Measurements from ENCODE around the gene OR2A7.
"Not testable (repeated sequence)": the region's sequence is repeated elsewhere in the genome, so short reads cannot be mapped to it uniquely, and the experiment has no call there.

The OR2A7 gene, protein sequence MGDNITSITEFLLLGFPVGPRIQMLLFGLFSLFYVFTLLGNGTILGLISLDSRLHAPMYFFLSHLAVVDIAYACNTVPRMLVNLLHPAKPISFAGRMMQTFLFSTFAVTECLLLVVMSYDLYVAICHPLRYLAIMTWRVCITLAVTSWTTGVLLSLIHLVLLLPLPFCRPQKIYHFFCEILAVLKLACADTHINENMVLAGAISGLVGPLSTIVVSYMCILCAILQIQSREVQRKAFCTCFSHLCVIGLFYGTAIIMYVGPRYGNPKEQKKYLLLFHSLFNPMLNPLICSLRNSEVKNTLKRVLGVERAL

GRCh38 chr7:144264692-144265091 lies at the start of gene OR2A7:
Gene OR2A7, minus strand, starts transcription at chr7:144264792. Its CDS starts 5,164 bp downstream, at chr7:144259628.
- DNase-seq (ENCODE audit: low spot score): not testable (repeated sequence)

DNA sequence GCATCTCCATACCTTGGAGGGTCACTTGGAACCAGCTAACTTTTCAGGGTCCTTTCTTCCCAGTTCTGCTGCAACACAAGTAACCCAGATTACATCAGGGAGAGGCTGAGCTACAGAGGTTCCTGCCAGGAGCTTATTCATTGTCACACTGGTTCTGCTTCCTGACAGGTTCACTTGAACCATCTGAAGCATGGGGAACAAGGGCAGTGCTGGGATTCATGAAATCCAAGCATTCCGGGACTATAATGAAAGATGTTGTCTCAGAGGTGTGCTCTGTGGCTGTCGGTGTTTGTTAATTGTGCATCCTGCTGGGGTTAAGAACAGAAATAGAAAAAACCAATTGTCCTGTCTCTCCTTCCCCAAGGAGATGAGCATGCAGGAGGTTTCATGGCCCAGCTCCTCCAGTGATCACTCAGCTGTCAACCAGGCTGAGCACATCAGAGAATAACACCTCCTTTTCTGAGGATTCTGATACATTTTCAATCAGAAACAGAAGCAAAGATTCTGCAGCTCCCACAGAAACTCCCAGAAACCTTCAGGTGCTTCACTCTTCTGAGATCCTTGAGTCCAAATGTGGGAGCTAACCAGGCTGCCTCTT lies 47.4 kb upstream of the OR2A7 start, which contains the start of gene OR2A1:
TSS of gene OR2A1 (plus strand) at position 548 of the 598 bp plus-strand sequence. CDS start 5,706 bp downstream, outside the sequence.
- not testable (repeated sequence) for DNase-seq (ENCODE audit: low spot score)

- not testable (repeated sequence) for DNase-seq (ENCODE audit: low spot score)
Observed at GRCh38 chr7:144311218-144311617, 46.6 kb upstream of the OR2A7 start.

GRCh38 chr7:144309702-144310101 lies 45.1 kb upstream of the OR2A7 start:
- DNase-seq (ENCODE audit: low spot score): not testable (repeated sequence)

DNA sequence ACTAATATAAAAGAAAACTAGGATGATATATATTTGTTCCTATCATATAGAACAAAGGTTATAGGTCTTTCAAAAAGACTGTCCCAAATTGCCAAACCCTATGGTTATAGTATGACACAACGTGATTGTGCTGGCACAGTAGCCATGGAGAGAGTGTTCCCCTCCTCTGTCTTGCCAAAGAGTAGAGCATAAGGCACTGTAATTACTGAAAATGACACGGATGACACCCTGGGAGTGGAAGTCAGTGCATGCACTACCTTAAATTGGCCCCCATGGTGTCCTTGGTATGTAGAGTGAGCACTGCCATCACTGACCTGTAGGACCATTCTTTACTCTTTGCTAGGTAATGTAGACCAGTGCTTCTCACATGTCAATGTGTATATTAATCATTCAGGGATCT lies 40.6 kb upstream of the OR2A7 start:
- not testable (repeated sequence) for DNase-seq (ENCODE audit: low spot score)

DNA sequence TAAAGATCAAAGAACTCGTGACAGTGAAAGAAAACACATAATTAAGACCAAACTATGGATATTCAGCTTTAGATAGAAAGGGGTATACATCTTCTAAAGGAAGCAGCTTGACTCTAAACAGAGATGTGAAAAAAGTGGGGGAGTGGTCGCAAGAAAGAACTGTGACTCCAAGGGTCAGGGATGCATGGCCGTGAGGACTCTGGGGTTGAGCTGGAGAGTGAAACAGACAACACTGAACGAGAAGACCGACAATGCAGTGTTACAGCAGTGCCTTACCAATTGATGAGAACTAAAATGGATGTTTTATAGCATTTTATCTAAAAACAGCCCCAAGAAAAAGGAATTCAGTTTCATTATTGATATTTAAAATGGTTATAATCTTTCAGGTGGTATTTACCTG lies 39.0 kb upstream of the OR2A7 start:
- DNase-seq (ENCODE audit: low spot score): not testable (repeated sequence)

GRCh38 chr7:144302578-144303303 lies 38.1 kb upstream of the OR2A7 start:
- not testable (repeated sequence) for DNase-seq (ENCODE audit: low spot score)

- not testable (repeated sequence) for DNase-seq (ENCODE audit: low spot score)
Observed at GRCh38 chr7:144293794-144294499, 29.4 kb upstream of the OR2A7 start.

DNA sequence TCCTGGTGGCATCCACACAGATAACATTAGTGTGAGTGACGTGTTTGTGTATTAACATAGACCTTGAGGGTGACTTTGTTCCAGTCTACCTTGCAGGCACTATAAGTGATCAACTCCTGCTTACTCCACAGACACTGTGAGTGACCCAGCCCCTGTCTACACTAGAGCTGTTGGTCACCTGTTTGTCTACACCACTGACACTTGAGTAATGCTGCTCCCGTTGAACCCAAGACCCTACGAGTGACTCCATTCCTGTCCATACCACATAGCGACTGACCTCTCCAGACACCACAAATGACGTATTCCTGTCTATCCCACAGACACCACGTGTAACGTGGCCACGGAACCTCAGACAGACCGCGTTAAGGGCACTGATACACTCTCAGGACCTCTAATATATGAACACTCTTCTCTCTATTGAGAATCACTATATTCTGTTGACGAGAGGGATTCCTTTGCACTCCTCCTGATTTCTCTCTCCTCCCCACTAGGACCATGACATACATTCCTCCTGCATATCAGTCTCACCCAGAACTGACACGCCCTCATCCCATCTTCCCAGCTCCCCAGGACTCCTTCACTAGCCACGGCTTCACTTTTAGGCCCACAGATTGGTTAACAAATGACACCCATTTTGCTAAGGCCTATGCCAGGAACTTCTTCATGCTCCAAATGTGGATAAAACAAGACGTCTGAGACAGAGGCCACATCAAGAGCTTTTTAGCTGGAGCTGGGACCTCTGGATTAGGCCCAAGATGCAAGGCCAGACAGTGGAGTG lies 28.0 kb upstream of the OR2A7 start:
- not testable (repeated sequence) for DNase-seq (ENCODE audit: low spot score)

DNA sequence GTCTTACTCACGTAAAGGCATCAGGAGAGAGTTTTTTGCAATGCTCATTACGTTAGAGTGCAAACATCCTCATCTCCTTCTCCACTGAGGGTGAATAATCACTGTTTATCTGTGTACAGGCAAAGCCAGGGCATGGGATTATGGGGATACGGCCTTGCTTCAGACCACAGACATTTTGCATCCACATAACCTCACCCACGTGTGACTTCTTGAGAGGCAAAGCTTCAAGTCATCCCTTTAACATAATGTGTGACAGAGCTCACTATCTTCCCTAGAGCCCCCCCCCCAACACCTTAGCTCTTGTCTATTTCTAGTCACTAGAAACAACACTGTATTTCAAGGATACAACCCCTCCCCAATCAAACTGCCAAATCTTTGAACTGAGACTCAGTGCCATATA lies 27.0 kb upstream of the OR2A7 start:
- not testable (repeated sequence) for DNase-seq (ENCODE audit: low spot score)

GRCh38 chr7:144287171-144287784 lies 22.7 kb upstream of the OR2A7 start:
- not testable (repeated sequence) for DNase-seq (ENCODE audit: low spot score)

DNA sequence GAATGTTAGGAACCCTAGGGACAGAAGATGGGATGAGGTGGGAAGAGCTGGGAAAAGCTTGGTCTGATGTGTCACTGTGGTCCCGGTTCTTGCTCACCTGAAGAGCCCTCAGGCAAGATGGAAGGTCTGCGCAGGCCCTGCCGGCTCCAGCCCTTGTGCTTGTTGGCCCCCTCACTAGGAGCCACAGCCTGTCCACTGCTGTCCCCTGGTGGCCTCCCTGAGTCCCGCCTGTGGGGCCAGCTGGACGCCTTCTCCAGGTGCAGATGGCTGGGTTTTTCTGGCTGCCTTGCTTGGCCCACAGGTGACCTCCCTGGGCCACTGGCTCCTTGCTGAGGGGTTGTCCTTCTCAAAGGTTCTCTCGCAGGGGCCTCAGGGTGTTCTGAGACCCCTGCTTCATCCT lies 19.1 kb upstream of the OR2A7 start:
- not testable (repeated sequence) for DNase-seq (ENCODE audit: low spot score)

DNA sequence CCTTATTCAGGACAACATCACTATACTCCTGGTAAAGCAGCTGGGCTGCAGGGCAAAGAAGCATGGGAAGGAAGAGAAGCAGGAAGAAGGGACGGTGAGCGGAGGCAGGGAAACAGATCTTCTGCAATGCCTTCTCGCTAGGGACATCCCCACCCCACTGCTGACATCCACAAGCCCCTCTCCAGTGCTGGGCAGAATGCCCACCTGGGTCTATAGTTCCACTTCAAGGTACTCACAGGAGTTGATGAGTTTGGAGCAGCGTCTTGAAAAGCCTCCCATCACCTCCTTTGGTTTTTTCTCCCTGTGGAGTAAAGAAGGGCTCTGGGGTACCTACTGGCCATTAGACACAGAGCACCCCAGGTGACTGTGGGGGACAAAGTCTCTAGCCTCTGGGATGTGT lies 17.9 kb upstream of the OR2A7 start:
- DNase-seq (ENCODE audit: low spot score): not testable (repeated sequence)

- DNase-seq (ENCODE audit: low spot score): not testable (repeated sequence)
Observed at GRCh38 chr7:144281981-144282380, 17.4 kb upstream of the OR2A7 start.

DNA sequence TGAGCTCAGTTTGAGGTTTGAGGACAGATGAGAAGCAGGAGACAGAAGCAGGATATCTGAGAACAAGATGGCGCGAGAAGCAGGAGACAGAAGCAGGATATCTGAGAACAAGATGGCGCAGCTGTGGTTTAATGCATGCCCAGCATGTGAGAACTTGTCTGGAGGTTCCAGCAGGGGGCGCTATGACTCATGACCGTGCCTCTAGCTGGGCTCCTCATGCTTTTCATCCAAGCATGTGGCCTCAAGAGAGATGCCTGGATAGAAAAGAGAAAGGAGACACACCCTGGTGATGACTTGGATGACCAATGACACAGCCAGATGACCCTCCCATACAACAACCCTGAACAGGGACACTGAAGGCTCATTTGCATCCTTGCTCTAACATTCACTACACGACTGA lies 15.4 kb upstream of the OR2A7 start:
- not testable (repeated sequence) for DNase-seq (ENCODE audit: low spot score)

- not testable (repeated sequence) for DNase-seq (ENCODE audit: low spot score)
Observed at GRCh38 chr7:144275281-144275680, 10.7 kb upstream of the OR2A7 start.

DNA sequence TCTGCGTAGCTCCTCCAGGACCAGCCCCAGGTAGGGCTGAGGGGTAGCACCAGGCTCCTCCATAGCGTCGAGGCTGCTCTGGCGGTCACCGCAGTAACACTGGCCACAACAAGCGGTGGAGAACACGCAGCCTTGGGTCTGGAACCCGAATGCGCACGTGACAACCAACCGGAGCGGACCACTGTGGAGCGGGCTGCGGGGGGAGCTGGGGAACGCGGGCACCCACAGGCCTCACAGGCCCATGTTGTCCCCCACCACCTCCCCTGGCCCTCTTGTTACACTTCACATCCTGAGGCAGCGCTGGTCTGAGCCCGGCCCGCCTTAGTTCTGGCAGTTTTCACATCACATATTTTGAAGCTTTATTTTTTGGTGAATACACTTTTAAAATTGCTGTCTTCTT lies 4.6 kb upstream of the OR2A7 start, which contains the start of gene CTAGE8:
TSS of gene CTAGE8 (minus strand) at position 101 of the 400 bp plus-strand sequence. CDS start at position 63, 38 bp downstream.
- DNase-seq (ENCODE audit: low spot score): not testable (repeated sequence)

DNA sequence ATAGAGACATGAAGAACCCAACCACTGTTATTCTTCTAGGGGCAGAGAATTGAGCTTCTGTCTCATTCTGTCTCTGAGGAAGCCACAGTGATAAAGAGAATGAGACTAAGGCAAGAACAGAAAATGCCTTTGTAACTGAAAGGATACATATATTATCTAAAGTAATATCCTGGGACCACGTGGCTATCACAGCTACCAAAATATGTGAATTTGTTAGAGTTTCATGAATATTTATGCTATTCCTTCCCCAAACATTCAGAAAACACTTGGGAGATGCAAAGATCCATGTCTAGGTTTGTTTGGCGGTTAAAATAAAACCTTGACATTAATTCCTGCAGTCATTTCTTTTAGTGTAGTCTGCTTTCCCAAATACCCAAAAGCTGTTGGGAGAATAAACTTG lies 2.5 kb downstream of the OR2A7 start:
- not testable (repeated sequence) for DNase-seq (ENCODE audit: low spot score)

DNA sequence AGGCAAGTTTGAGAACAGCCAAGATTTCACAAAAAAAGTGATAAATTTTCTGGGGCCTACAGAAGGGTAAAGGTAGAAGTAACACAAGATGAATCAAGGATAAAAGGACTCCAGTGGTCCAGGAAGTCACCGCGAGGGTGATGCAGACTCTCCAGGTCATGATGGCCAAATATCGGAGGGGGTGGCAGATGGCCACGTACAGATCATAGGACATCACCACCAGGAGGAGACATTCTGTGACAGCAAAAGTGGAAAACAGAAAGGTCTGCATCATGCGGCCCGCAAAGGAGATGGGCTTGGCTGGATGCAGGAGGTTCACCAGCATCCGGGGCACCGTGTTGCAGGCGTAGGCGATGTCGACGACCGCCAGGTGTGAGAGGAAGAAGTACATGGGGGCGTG lies 5.5 kb downstream of the OR2A7 start:
- DNase-seq (ENCODE audit: low spot score): not testable (repeated sequence)

DNA sequence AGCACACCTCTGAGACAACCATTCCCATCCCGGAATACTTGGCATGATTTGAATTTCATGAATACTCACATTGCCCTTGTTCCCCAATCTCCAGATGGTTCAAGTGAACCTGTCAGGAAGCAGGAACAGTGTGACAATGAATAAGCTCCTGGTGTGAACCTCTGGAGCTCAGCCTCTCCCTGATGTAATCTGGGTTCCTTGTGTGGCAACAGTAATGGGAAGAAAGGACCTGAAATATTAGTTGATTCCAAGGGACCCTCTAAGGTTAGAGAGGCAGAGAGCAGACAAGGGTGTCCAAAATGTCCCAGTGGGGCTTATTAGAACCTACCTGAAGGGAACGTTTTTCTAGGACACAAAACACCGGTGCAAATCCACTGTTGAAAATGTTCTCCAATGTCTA lies 8.5 kb downstream of the OR2A7 start:
- DNase-seq (ENCODE audit: low spot score): no peak

DNA sequence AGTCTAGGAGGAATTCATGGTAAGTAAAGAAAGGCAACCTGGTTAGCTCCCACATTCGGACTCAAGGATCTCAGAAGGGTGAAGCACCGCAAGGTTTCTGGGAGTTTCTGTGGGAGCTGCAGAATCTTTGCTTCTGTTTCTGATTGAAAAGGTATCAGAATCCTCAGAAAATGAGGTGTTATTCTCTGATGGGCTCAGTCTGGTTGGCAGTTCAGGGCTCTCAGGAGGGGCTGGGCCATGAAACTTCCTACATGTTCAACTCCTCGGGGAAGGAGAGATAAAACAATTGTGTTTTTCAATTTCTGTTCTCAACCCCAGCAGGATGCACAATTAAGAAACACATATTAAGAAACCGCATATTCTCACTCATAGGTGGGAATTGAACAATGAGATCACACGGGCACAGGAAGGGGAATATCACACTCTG lies 9.1 kb downstream of the OR2A7 start:
- DNase-seq (ENCODE audit: low spot score): no peak
